ENCODE results near the gene SOBP. TPM values are rescaled to one million over a fixed set of nuclear protein-coding genes. Genes with fewer than 3 reads are reported as not detected.

Gene SOBP
- total and polyA plus RNA-seq, 2 experiments from 2014 or later, result 1.5 to 3.0 TPM

- peaks cover 2% of the 10 kb centered on the region for H3K4me1 ChIP-seq (ENCODE audit: insufficient read depth)
- no peaks in the 10 kb centered on the region for H3K79me2 ChIP-seq (replicated peaks; ENCODE audit: insufficient read depth)
- H3K27ac Mint-ChIP-seq, result no peak overlapping the region
- H3F3A ChIP-seq (replicated peaks; ENCODE audit: low read depth), result peaks cover 12% of the 10 kb centered on the region; the same call in 1 of the 2 replicates
- ATAC-seq (peak; percentile 60), DNase-seq (ENCODE audit: low spot score) (peak; percentile 36)
- H3K27ac ChIP-seq (ENCODE audit: low read depth), result no peak overlapping the region
- H3K36me3 ChIP-seq (ENCODE audit: insufficient read depth), result no peaks in the 10 kb centered on the region
- peak overlapping the region; percentile 72 for H3K4me3 Mint-ChIP-seq
- peak overlapping the region; percentile 76; the same call in 1 of the 2 replicates for H2AFZ ChIP-seq
- H3K4me2 ChIP-seq, result peak overlapping the region; percentile 85
- TF ChIP-seq POLR2AphosphoS5 (IDR thresholded peaks at IDR 0.05; ENCODE audit: low read depth) (no peak), CTCF (conservative IDR thresholded peaks at IDR 0.05; ENCODE audit: low read depth in 2 of 2) (no peak), EZH2phosphoT487 (IDR thresholded peaks at IDR 0.05; ENCODE audit: unreplicated experiment) (no peak), REST (IDR thresholded peaks at IDR 0.05; ENCODE audit: unreplicated experiment) (no peak), ZNF462 (CRISPR knock-in tag; IDR thresholded peaks at IDR 0.05) (no peak), EZH2 (IDR thresholded peaks at IDR 0.05; ENCODE audit: low read depth, unreplicated experiment) (peak; percentile 60)
- H3K27me3 ChIP-seq (ENCODE audit: insufficient read depth), result peaks cover 43% of the 10 kb centered on the region
- H3K9me2 ChIP-seq (ENCODE audit: insufficient read depth), result no peaks in the 10 kb centered on the region
- no peaks in the 10 kb centered on the region for H3K9me3 Mint-ChIP-seq
- peak overlapping the region; percentile 71 for H3K4me3 ChIP-seq
- H3K27me3 Mint-ChIP-seq (ENCODE audit: insufficient read depth, low read depth, poor library complexity), result peaks cover 27% of the 10 kb centered on the region
- no peaks in the 10 kb centered on the region for H4K20me1 ChIP-seq (replicated peaks; ENCODE audit: insufficient read depth)
- no peaks in the 10 kb centered on the region for H3K36me3 Mint-ChIP-seq (ENCODE audit: low read depth)
- H3K4me1 Mint-ChIP-seq, result peaks cover 14% of the 10 kb centered on the region
Measured at GRCh38 chr6:107634324-107635056, 144.6 kb downstream of the SOBP start.
